ENCODE results near the gene BBX.

DNA sequence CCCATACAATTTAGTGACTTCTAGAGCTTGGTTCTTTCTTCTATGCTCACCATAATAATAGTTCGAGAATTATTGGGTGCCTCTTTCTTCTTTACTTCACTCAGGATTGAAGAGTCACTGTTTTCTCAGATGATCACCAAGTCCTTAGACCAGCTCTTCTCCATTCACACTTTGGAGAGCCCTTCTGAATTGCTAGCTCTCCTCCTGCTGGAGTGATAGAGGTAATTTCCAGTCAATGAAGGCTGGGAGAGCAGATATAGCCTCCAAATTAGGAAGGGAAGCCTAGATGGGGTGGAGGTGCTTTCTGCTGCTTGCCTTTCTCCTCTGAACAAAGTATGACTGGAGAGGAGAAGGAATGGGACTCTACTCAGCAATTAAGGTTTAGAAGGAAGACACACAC lies 10.7 kb upstream of the BBX start:
- no peak for TF ChIP-seq ARNTL (CRISPR knock-in tag; IDR thresholded peaks at IDR 0.05; ENCODE audit: borderline replicate concordance, low read depth)
- TF ChIP-seq, protein P1, sequence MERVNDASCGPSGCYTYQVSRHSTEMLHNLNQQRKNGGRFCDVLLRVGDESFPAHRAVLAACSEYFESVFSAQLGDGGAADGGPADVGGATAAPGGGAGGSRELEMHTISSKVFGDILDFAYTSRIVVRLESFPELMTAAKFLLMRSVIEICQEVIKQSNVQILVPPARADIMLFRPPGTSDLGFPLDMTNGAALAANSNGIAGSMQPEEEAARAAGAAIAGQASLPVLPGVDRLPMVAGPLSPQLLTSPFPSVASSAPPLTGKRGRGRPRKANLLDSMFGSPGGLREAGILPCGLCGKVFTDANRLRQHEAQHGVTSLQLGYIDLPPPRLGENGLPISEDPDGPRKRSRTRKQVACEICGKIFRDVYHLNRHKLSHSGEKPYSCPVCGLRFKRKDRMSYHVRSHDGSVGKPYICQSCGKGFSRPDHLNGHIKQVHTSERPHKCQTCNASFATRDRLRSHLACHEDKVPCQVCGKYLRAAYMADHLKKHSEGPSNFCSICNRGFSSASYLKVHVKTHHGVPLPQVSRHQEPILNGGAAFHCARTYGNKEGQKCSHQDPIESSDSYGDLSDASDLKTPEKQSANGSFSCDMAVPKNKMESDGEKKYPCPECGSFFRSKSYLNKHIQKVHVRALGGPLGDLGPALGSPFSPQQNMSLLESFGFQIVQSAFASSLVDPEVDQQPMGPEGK (CRISPR knock-in tag; IDR thresholded peaks at IDR 0.05; ENCODE audit: borderline replicate concordance) = no peak

Data from SK-N-SH treated with all-trans-retinoic acid at 6 μM for 48 hours (cell line).